WTC11 (cell line): Measurements from ENCODE around the gene ZNF440. TPM values are rescaled to one million over a fixed set of nuclear protein-coding genes. Genes with fewer than 3 reads are reported as not detected.
A peak's percentile ranks its signal among the peaks of the same experiment; 100 is the strongest.
"Not testable (repeated sequence)": the region's sequence is repeated elsewhere in the genome, so short reads cannot be mapped to it uniquely, and the experiment has no call there.

Experiments used
- ATAC-seq: fragments of 200-7000 bp; cut with Tn5 transposase; 2 replicates; pipeline ENCODE4 v1.10.0; 2021; ENCODE audit warnings: mild to moderate bottlenecking, moderate library complexity
- CTCF ChIA-PET: fragments of 300-600 bp; sonication (Branson Sonifier 250); formaldehyde crosslinking; loops from one replicate; lab custom pipeline; 2021; ENCODE audit warnings: antibody characterized with exemption; lab: Charles Lee
- POLR2A ChIA-PET: fragments of 350-600 bp; sonication (Branson Sonifier 250); formaldehyde crosslinking; loops from one replicate; lab custom pipeline; 2021; ENCODE audit warnings: antibody characterized with exemption; lab: Charles Lee
- DNase-seq: peaks from one replicate; pipeline ENCODE4 v3.0.0; 2021; ENCODE audit warnings: low spot score
- H3K27ac Mint-ChIP-seq: 2 replicates; pipeline ENCODE4 v1.8.0; 2021; ENCODE audit warnings: mixed read lengths
- H3K27me3 Mint-ChIP-seq: 2 replicates; pipeline ENCODE4 v1.8.0; 2021; ENCODE audit warnings: low read depth, mild to moderate bottlenecking, moderate library complexity, mixed read lengths
- H3K36me3 Mint-ChIP-seq: 2 replicates; pipeline ENCODE4 v1.8.0; 2021; ENCODE audit warnings: mixed read lengths
- H3K4me1 Mint-ChIP-seq: 2 replicates; pipeline ENCODE4 v1.8.0; 2022; ENCODE audit warnings: mixed read lengths
- H3K4me3 Mint-ChIP-seq: 2 replicates; pipeline ENCODE4 v1.8.0; 2021; ENCODE audit warnings: mild to moderate bottlenecking, moderate library complexity, mixed read lengths
- H3K9me3 Mint-ChIP-seq: 2 replicates; pipeline ENCODE4 v1.8.0; 2021; ENCODE audit warnings: mixed read lengths
- EMX1 ChIP-seq: fragments of 250-450 bp; sonication (Bioruptor Pico); IDR thresholded peaks from 2 replicates; pipeline ENCODE4 v1.8.0; 2021; ENCODE audit warnings: mild to moderate bottlenecking
- FOXJ3 ChIP-seq: sonication (generic); formaldehyde crosslinking; IDR thresholded peaks from 2 replicates; pipeline ENCODE4 v1.9.0; 2021; ENCODE audit warnings: missing genetic modification reagents, mild to moderate bottlenecking, borderline replicate concordance
- OVOL2 ChIP-seq: fragments of 250-450 bp; sonication (Bioruptor Pico); IDR thresholded peaks from 2 replicates; pipeline ENCODE4 v1.9.0; 2021; ENCODE audit warnings: mild to moderate bottlenecking, borderline replicate concordance
- RORB ChIP-seq: fragments of 250-450 bp; sonication (Bioruptor Pico); IDR thresholded peaks from 2 replicates; pipeline ENCODE4 v1.9.0; 2021; ENCODE audit warnings: mild to moderate bottlenecking
- SMAD4 ChIP-seq: sonication (generic); formaldehyde crosslinking; IDR thresholded peaks from 2 replicates; pipeline ENCODE4 v1.8.0; 2022; ENCODE audit warnings: mild to moderate bottlenecking, missing genetic modification reagents
- STAT6 ChIP-seq: sonication (generic); formaldehyde crosslinking; conservative IDR thresholded peaks from 2 replicates; pipeline ENCODE4 v1.8.1; 2023; ENCODE audit warnings: mild to moderate bottlenecking, low read depth, missing genetic modification reagents, moderate library complexity
- ZNF138 ChIP-seq: sonication (generic); formaldehyde crosslinking; conservative IDR thresholded peaks from 2 replicates; pipeline ENCODE4 v1.8.1; 2022; ENCODE audit warnings: mild to moderate bottlenecking, moderate library complexity, missing genetic modification reagents
- ZNF671 ChIP-seq: fragments of 250-450 bp; sonication (Bioruptor Pico); IDR thresholded peaks from 2 replicates; pipeline ENCODE4 v1.8.0; 2021; ENCODE audit warnings: mild to moderate bottlenecking
- total RNA-seq: library from RNA; stranded (reverse); gene quantifications from 3 replicates; pipeline ENCODE4 v1.2.3, GENCODE V29; 2021
- TF ChIP-seq, protein P1 (sequence below): sonication (generic); formaldehyde crosslinking; IDR thresholded peaks from 2 replicates; pipeline ENCODE4 v1.8.0; 2023; ENCODE audit warnings: mild to moderate bottlenecking, missing genetic modification reagents
- TF ChIP-seq, protein P2 (sequence below): sonication (generic); formaldehyde crosslinking; IDR thresholded peaks from 2 replicates; pipeline ENCODE4 v1.8.0; 2022; ENCODE audit warnings: mild to moderate bottlenecking, missing genetic modification reagents
- TF ChIP-seq, protein P3 (sequence below): fragments of 250-450 bp; sonication (Bioruptor Pico); IDR thresholded peaks from 2 replicates; pipeline ENCODE4 v1.8.0; 2021; ENCODE audit warnings: mild to moderate bottlenecking

Gene ZNF440
- total RNA-seq, 1 experiment from 2014 or later, result 16.4 TPM

DNA sequence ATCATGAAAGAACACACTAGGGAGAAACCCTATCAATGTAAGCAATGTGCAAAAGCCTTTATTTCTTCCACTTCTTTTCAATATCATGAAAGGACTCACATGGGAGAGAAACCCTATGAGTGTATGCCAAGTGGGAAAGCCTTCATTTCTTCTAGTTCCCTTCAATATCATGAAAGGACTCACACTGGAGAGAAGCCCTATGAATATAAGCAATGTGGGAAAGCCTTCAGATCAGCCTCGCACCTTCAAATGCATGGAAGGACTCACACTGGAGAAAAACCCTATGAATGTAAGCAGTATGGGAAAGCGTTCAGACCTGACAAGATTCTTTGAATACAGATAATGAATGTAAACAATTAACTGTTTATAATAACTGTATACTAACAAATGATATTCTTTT is 19.5 kb downstream of the ZNF440 start (continued):
- no peak for TF ChIP-seq OVOL2 (CRISPR knock-in tag)
- TF ChIP-seq EMX1 (CRISPR knock-in tag), result no peak
- TF ChIP-seq, protein P1, sequence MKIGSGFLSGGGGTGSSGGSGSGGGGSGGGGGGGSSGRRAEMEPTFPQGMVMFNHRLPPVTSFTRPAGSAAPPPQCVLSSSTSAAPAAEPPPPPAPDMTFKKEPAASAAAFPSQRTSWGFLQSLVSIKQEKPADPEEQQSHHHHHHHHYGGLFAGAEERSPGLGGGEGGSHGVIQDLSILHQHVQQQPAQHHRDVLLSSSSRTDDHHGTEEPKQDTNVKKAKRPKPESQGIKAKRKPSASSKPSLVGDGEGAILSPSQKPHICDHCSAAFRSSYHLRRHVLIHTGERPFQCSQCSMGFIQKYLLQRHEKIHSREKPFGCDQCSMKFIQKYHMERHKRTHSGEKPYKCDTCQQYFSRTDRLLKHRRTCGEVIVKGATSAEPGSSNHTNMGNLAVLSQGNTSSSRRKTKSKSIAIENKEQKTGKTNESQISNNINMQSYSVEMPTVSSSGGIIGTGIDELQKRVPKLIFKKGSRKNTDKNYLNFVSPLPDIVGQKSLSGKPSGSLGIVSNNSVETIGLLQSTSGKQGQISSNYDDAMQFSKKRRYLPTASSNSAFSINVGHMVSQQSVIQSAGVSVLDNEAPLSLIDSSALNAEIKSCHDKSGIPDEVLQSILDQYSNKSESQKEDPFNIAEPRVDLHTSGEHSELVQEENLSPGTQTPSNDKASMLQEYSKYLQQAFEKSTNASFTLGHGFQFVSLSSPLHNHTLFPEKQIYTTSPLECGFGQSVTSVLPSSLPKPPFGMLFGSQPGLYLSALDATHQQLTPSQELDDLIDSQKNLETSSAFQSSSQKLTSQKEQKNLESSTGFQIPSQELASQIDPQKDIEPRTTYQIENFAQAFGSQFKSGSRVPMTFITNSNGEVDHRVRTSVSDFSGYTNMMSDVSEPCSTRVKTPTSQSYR (CRISPR knock-in tag), result no peak
- TF ChIP-seq ZNF671 (CRISPR knock-in tag), result no peak
- TF ChIP-seq, protein P2, sequence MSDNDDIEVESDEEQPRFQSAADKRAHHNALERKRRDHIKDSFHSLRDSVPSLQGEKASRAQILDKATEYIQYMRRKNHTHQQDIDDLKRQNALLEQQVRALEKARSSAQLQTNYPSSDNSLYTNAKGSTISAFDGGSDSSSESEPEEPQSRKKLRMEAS (CRISPR knock-in tag), result no peak
- TF ChIP-seq FOXJ3 (CRISPR knock-in tag), result no peak
- TF ChIP-seq ZNF138, result no peak

DNA sequence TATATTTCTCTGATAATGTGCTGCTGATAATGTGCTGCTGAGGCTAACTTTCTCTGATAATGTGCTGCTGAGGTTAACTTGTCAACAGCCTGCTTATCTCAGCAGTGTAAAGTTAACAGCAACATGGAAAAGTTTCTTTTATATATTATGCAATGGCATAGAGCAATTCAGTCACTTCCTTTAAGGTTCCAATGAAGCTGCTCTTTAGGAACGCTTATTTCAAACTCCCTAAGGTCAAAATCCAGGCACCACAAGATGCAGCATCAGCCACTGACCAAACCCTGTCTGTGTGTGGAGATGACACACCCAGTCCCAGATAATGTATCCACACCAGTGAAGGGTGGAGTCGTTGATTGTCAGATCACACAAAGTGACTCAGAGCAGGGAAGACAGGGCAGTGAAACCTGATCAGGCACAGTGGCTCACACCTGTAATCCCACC is 21.6 kb downstream of the ZNF440 start:
- H3K4me3 Mint-ChIP-seq, H3K27ac Mint-ChIP-seq, DNase-seq, H3K4me1 Mint-ChIP-seq, POLR2A ChIA-PET, CTCF ChIA-PET, H3K27me3 Mint-ChIP-seq, ATAC-seq: not testable (repeated sequence)
- peaks cover 64% of the 10 kb centered on the region for H3K36me3 Mint-ChIP-seq
- H3K9me3 Mint-ChIP-seq, result peaks cover 71% of the 10 kb centered on the region

- DNase-seq, result no peak
- Mint-ChIP-seq H3K4me3 (no peak overlapping the region), H3K36me3 (no peaks in the 10 kb centered on the region; the same call in 1 of the 2 replicates), H3K4me1 (peaks cover 16% of the 10 kb centered on the region), H3K9me3 (peaks cover 4% of the 10 kb centered on the region; the same call in 1 of the 2 replicates), H3K27ac (no peak overlapping the region), H3K27me3 (peaks cover 9% of the 10 kb centered on the region)
- POLR2A ChIA-PET, result no interaction called here
- no peak for ATAC-seq
- TF ChIP-seq ZNF671 (CRISPR knock-in tag) (no peak), RORB (CRISPR knock-in tag) (no peak), SMAD4 (CRISPR knock-in tag) (no peak), STAT6 (no peak)
- TF ChIP-seq, protein P3, sequence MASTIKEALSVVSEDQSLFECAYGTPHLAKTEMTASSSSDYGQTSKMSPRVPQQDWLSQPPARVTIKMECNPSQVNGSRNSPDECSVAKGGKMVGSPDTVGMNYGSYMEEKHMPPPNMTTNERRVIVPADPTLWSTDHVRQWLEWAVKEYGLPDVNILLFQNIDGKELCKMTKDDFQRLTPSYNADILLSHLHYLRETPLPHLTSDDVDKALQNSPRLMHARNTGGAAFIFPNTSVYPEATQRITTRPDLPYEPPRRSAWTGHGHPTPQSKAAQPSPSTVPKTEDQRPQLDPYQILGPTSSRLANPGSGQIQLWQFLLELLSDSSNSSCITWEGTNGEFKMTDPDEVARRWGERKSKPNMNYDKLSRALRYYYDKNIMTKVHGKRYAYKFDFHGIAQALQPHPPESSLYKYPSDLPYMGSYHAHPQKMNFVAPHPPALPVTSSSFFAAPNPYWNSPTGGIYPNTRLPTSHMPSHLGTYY, result no peak
- CTCF ChIA-PET, result interaction anchor here (0.9 to 1.5 kb wide), 2 partner anchors 36 to 46 kb away, joined by 3 read pairs; partner anchors contain the start of gene ZNF491
Observed at GRCh38 chr19:11843722-11844121, 29.6 kb downstream of the ZNF440 start.

DNA sequence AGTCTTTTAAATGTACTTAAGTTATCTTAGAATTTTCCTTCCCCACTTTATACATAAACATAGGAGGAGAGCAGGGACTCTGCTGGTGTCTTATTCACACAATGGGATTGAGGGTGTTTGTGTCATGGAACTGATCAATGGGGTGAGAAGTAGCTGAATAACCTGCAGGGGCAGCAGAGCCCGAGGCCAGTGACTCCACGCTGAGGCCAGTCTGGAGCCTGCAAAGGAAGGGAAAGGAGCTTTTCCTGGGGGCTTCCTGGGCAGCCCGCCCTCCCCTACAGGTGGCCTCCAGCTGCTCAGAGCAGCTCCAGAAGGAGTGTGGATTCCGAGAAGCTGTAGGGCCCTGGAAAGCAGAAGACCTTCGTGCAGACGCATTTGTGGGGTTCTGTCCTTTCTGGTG is 33.5 kb downstream of the ZNF440 start:
- POLR2A ChIA-PET, result interaction anchor here (0.8 to 1.3 kb wide), 3 partner anchors 8 to 50 kb away, joined by 3 to 4 read pairs (median 3); partner anchors contain the start of gene ZNF491
- Mint-ChIP-seq H3K4me1 (peaks cover 24% of the 10 kb centered on the region), H3K27ac (peak overlapping the region; percentile 88), H3K4me3 (peak overlapping the region; percentile 80), H3K36me3 (peaks cover 11% of the 10 kb centered on the region; the same call in 1 of the 2 replicates), H3K27me3 (peaks cover 22% of the 10 kb centered on the region)
- CTCF ChIA-PET, result interaction anchor here (0.9 to 2.4 kb wide), 14 partner anchors 9 to 293 kb away, joined by 3 to 27 read pairs (median 5); partner anchors contain the start of genes ZNF20, ZNF440, ZNF441 and ZNF491
- peak; percentile 73 for ATAC-seq
- DNase-seq, result peak; percentile 61
- H3K9me3 Mint-ChIP-seq, result not testable (repeated sequence)
